Measurements from ENCODE around the gene AK1. TPM values are rescaled to one million over a fixed set of nuclear protein-coding genes. Genes with fewer than 3 reads are reported as not detected.
"Not testable (repeated sequence)": the region's sequence is repeated elsewhere in the genome, so short reads cannot be mapped to it uniquely, and the experiment has no call there.

AK1 gene
- total RNA-seq, 2 experiments from 2014 or later, result 12.1 to 14.8 TPM

- DNase-seq, result no peak
- POLR2A ChIA-PET, result interaction anchor here (0.6 to 1.4 kb wide), 3 partner anchors 127 to 219 kb away, joined by 3 to 4 read pairs (median 3); no protein-coding TSS in a partner anchor
- intact Hi-C loops (cut with micrococcal nuclease), result no loop called here
- Mint-ChIP-seq H3K27me3 (no peaks in the 10 kb centered on the region), H3K4me3 (no peak overlapping the region), H3K36me3 (ENCODE audit: low read depth) (no peaks in the 10 kb centered on the region), H3K9me3 (no peaks in the 10 kb centered on the region), H3K4me1 (ENCODE audit: low read depth) (peaks cover 1% of the 10 kb centered on the region), H3K27ac (no peak overlapping the region)
- ATAC-seq, result no peak
- CTCF ChIA-PET, result interaction anchor here (1.3 to 9.2 kb wide), 24 partner anchors 9 to 284 kb away, joined by 3 to 107 read pairs (median 13); partner anchors contain the start of genes CDK9, ENG, FPGS and PTRH1
- no peak for TF ChIP-seq CTCF (IDR thresholded peaks at IDR 0.05)
Measured at GRCh38 chr9:127870887-127871286, 6.6 kb downstream of the AK1 start.

GRCh38 chr9:127870153-127870491 lies 7.4 kb downstream of the AK1 start:
- intact Hi-C loops (cut with micrococcal nuclease); DNase-seq; H3K27ac Mint-ChIP-seq; H3K4me3 Mint-ChIP-seq; ATAC-seq; H3K27me3 Mint-ChIP-seq; H3K4me1 Mint-ChIP-seq (ENCODE audit: low read depth); H3K9me3 Mint-ChIP-seq; H3K36me3 Mint-ChIP-seq (ENCODE audit: low read depth): not testable (repeated sequence)
- POLR2A ChIA-PET, result interaction anchor here (0.7 to 2.0 kb wide), 11 partner anchors 8 to 247 kb away, joined by 3 to 8 read pairs (median 3); partner anchors contain the start of genes ENG and ST6GALNAC6
- CTCF ChIA-PET, result interaction anchor here (0.6 to 9.2 kb wide), 60 partner anchors 8 to 569 kb away, joined by 3 to 107 read pairs (median 5); partner anchors contain the start of genes CDK9, ENG, FPGS and PTRH1
- peak; percentile 55 for TF ChIP-seq CTCF (IDR thresholded peaks at IDR 0.05)

GRCh38 chr9:127869310-127870152 lies 7.9 kb downstream of the AK1 start:
- ATAC-seq, result peak; percentile 87
- H3K4me1 Mint-ChIP-seq (ENCODE audit: low read depth), result peaks cover 14% of the 10 kb centered on the region
- ChIA-PET CTCF (interaction anchor here (0.6 to 9.2 kb wide), 69 partner anchors 8 to 568 kb away, joined by 3 to 107 read pairs (median 5); partner anchors contain the start of genes CDK9, ENG, FPGS and PTRH1), POLR2A (interaction anchor here (0.7 to 2.0 kb wide), 13 partner anchors 9 to 248 kb away, joined by 3 to 8 read pairs (median 3); partner anchors contain the start of genes ENG and ST6GALNAC6)
- DNase-seq, result peak; percentile 87
- H3K27me3 Mint-ChIP-seq, result no peaks in the 10 kb centered on the region
- intact Hi-C loops (cut with micrococcal nuclease), result loop anchor here (5.0 kb wide), 2 partner anchors 67 to 132 kb away; partner anchors contain the start of genes FPGS and TOR2A
- no peaks in the 10 kb centered on the region for H3K36me3 Mint-ChIP-seq (ENCODE audit: low read depth)
- no peaks in the 10 kb centered on the region for H3K9me3 Mint-ChIP-seq
- no peak overlapping the region for H3K27ac Mint-ChIP-seq
- H3K4me3 Mint-ChIP-seq, result no peak overlapping the region
- TF ChIP-seq CTCF (IDR thresholded peaks at IDR 0.05), result peak; percentile 96

- CTCF ChIA-PET, result interaction anchor here (1.2 to 9.2 kb wide), 15 partner anchors 12 to 348 kb away, joined by 3 to 107 read pairs (median 12); partner anchors contain the start of genes ENG and TOR2A
- H3K27ac Mint-ChIP-seq, result no peak overlapping the region
- no peaks in the 10 kb centered on the region for H3K27me3 Mint-ChIP-seq
- intact Hi-C loops (cut with micrococcal nuclease), result loop anchor here (5.0 kb wide), 2 partner anchors 66 to 131 kb away; partner anchors contain the start of genes FPGS and TOR2A
- H3K9me3 Mint-ChIP-seq, result no peaks in the 10 kb centered on the region
- no peak for DNase-seq
- TF ChIP-seq CTCF (IDR thresholded peaks at IDR 0.05), result no peak
- no peak for ATAC-seq
- H3K4me3 Mint-ChIP-seq, result no peak overlapping the region
- peaks cover 14% of the 10 kb centered on the region for H3K4me1 Mint-ChIP-seq (ENCODE audit: low read depth)
- no peaks in the 10 kb centered on the region for H3K36me3 Mint-ChIP-seq (ENCODE audit: low read depth)
- POLR2A ChIA-PET, result interaction anchor here (1.3 to 2.0 kb wide), 4 partner anchors 10 to 134 kb away, joined by 3 to 8 read pairs (median 6); partner anchors contain the start of gene ENG
Measured at GRCh38 chr9:127868278-127868902, 9.1 kb downstream of the AK1 start.
